ENCODE results near the gene GOLGA8B.

The GOLGA8B gene

DNA sequence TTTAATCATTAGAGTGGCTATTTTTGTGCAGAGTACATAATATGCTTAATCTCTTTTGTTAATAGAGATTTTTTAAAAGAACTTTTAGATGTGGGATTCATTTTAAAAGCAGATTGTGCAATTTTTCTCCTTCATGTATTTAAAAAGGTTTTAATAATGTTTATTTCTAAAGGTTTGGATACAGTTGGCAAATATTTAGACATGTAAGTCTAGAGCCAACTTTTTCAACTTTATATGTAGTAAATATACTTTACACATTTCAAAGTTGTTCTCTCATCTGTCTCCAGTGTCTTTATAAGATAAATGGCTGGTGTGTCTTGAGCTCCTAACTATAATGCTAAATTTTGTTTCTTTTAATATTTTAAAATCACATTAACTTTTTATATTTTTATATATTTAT is 22.7 kb upstream of the GOLGA8B start:
- Histone ChIP-seq H3K4me3 (IDR thresholded peaks at IDR 0.05; ENCODE audit: insufficient read depth, low read depth, low read length) (no peak overlapping the region), H3K27ac (no peak overlapping the region), H2AFZ (ENCODE audit: low read depth) (no peak overlapping the region), H3K4me1 (ENCODE audit: low read depth, poor library complexity, severe bottlenecking) (peaks cover 25% of the 10 kb centered on the region), H3K36me3 (ENCODE audit: insufficient read depth) (no peaks in the 10 kb centered on the region), H4K20me1 (ENCODE audit: insufficient read depth) (no peaks in the 10 kb centered on the region), H3K27me3 (ENCODE audit: insufficient read depth, low read depth) (no peaks in the 10 kb centered on the region), H3K4me2 (no peak overlapping the region), H3K9ac (no peak overlapping the region), H3K79me2 (ENCODE audit: insufficient read depth, low read depth) (no peaks in the 10 kb centered on the region)
- no peak for TF ChIP-seq CTCF (conservative IDR thresholded peaks at IDR 0.05; ENCODE audit: low read depth, low read length)

- no peaks in the 10 kb centered on the region for H3K27me3 ChIP-seq (ENCODE audit: insufficient read depth, low read depth)
- H3K36me3 ChIP-seq (ENCODE audit: insufficient read depth): no peaks in the 10 kb centered on the region
- H3K4me2 ChIP-seq: peak overlapping the region; percentile 17
- H3K27ac ChIP-seq: peak overlapping the region; percentile 42
- 0 out of 2 replicates have a peak overlapping the region, but pooled peaks have one; percentile 14 for H3K9ac ChIP-seq
- H4K20me1 ChIP-seq (ENCODE audit: insufficient read depth): no peaks in the 10 kb centered on the region
- H3K4me3 ChIP-seq (IDR thresholded peaks at IDR 0.05; ENCODE audit: insufficient read depth, low read depth, low read length): no peak overlapping the region
- H2AFZ ChIP-seq (ENCODE audit: low read depth): no peak overlapping the region
- H3K4me1 ChIP-seq (ENCODE audit: low read depth, poor library complexity, severe bottlenecking): peaks cover 25% of the 10 kb centered on the region
- H3K79me2 ChIP-seq (ENCODE audit: insufficient read depth, low read depth): no peaks in the 10 kb centered on the region
- TF ChIP-seq CTCF (conservative IDR thresholded peaks at IDR 0.05; ENCODE audit: low read depth, low read length): no peak
Measured at GRCh38 chr15:34603095-34603494, 19.6 kb upstream of the GOLGA8B start.

DNA sequence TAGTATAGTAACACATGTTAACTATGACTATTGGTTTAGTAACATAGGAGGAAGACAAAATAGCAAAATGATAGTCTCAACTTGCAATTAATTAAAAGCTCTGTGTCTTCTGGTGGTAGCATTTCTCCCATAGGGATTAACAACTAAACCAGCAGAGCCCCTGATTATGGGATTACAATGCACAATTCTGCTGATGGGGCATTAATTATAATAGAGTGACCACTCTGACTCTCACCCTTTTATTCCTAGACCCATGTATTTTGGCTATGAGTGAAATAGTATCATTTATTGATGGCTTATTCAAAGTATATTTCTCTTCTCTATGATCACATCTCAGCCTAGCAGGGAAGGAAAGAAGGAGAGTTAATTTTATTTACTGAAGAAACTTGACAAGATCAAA is 17.5 kb upstream of the GOLGA8B start:
- H3K4me3 ChIP-seq (IDR thresholded peaks at IDR 0.05; ENCODE audit: insufficient read depth, low read depth, low read length): no peak overlapping the region
- TF ChIP-seq CTCF (conservative IDR thresholded peaks at IDR 0.05; ENCODE audit: low read depth, low read length): no peak
- H2AFZ ChIP-seq (ENCODE audit: low read depth): no peak overlapping the region
- H3K9ac ChIP-seq: no peak overlapping the region
- H4K20me1 ChIP-seq (ENCODE audit: insufficient read depth): no peaks in the 10 kb centered on the region
- H3K79me2 ChIP-seq (ENCODE audit: insufficient read depth, low read depth): no peaks in the 10 kb centered on the region
- no peak overlapping the region for H3K27ac ChIP-seq
- H3K36me3 ChIP-seq (ENCODE audit: insufficient read depth): no peaks in the 10 kb centered on the region
- no peaks in the 10 kb centered on the region for H3K27me3 ChIP-seq (ENCODE audit: insufficient read depth, low read depth)
- H3K4me1 ChIP-seq (ENCODE audit: low read depth, poor library complexity, severe bottlenecking): peaks cover 25% of the 10 kb centered on the region
- H3K4me2 ChIP-seq: no peak overlapping the region

DNA sequence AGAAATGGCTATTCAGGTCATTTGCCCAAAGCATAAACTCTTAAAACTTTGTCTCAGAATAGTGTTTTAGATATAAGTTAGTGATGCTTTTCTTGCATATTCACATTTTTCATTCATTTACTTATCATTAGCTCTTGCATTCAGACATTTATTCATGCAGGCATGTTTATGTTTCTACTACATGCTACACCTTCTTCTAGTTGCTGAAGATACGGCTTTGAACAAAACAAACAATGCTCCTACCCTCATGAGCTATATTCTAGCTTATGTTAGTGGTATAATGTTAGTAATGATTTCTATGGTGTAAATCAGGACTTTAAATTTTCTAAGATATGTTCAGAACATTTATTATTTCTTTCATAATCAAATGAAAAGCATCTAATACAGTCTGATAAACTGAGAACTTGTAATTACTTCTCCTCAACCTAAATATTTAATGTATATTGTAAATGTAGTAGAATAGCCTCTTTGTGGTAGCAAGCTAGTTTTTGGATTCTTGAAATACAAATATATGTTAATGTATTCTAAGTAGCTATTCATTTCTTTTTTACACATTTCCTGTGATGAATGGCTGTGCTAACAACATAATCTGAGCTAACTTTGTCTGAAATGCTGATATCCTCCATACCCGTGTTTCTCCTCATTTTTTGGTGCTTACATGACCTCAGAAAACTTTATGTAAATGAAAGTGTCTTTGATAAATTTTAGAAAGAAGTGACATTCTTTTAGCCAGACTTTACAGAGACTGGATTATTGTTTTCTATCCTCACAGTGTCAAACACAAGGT is 15.5 kb upstream of the GOLGA8B start:
- Histone ChIP-seq H3K9ac (no peak overlapping the region), H3K79me2 (ENCODE audit: insufficient read depth, low read depth) (no peaks in the 10 kb centered on the region), H3K36me3 (ENCODE audit: insufficient read depth) (no peaks in the 10 kb centered on the region), H3K4me2 (no peak overlapping the region), H3K4me1 (ENCODE audit: low read depth, poor library complexity, severe bottlenecking) (peaks cover 22% of the 10 kb centered on the region), H3K4me3 (IDR thresholded peaks at IDR 0.05; ENCODE audit: insufficient read depth, low read depth, low read length) (no peak overlapping the region), H3K27me3 (ENCODE audit: insufficient read depth, low read depth) (no peaks in the 10 kb centered on the region), H4K20me1 (ENCODE audit: insufficient read depth) (no peaks in the 10 kb centered on the region), H2AFZ (ENCODE audit: low read depth) (no peak overlapping the region), H3K27ac (no peak overlapping the region)
- TF ChIP-seq CTCF (conservative IDR thresholded peaks at IDR 0.05; ENCODE audit: low read depth, low read length): no peak

All from KMS-11 (cell line).